Posterior vena cava (tissue), 2 donors: ENCODE data around the gene FRY. TPM values are rescaled to one million over a fixed set of nuclear protein-coding genes. Genes with fewer than 3 reads are reported as not detected.
"Not testable (repeated sequence)": the region's sequence is repeated elsewhere in the genome, so short reads cannot be mapped to it uniquely, and the experiment has no call there.

Source experiments
- DNase-seq: peaks from one replicate; pipeline ENCODE4 v3.0.0-alpha.2; 2020; ENCODE audit warnings: low spot score
- intact Hi-C, 2 donors: fragments of 100-400 bp; cut with DNase I; formaldehyde crosslinking; loops; one replicate each; pipeline versions ENCODE4 v1.14.1 to v1.14.2; 2022 to 2023
- total RNA-seq, 2 donors: library from RNA; stranded (reverse); fragmentation: NEBNext Ultra II Directional; extraction: Animal tissue kit (Norgen Biotek cat#: 25700); gene quantifications; one replicate each; pipeline ENCODE4 v1.2.1, GENCODE V29; 2021
- donor health status: DM: yes; HTN: yes; CAD: no.
- donor health status: DM: yes; HTN: yes; CAD: no.

FRY gene
- total RNA-seq, 2 donors from 2014 or later = 97.1 to 207 TPM

DNA sequence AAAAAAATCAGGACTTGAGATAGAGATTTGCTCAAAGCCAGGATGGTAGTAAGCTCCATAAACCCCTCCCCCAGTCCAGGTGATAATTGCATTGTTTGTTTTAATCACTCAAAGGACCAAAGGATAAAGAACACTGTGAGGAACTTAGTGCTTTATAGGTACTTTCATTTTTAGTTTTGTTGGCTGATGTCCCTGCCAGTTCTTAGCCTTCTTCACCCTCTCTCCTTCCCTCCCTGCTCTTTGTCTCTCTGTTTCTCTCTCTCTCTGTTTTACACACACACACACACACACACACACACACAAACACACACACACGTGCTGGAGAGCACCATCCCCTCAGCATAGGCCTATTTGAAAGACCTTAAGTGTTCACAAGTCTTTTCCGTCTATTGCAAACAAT is 5.2 kb downstream of the FRY start:
- intact Hi-C loops = loop anchor here in 1 of 2 donors (10.0 kb wide), 1 partner anchor 108 kb away; no protein-coding TSS in a partner anchor
- no peak for DNase-seq

DNA sequence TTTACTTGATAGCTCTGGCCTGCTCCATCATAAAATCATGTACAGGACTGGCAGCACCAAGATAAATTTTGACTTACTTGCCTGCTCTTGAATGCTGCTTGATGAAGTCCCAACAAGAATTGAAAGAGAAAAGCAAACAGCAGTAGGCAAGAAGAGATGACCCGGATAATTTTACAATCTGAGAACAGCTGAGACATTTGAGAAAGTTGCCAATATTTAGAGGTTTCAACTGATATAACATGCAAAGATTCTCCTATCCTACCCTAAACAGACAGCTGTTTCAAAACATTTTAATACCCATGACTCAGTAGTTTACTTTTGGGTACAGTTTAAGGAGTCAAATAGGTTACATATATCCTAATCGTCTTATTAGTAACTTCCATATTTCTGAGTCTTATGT is 5.9 kb downstream of the FRY start:
- DNase-seq = no peak
- intact Hi-C loops = loop anchor here in 1 of 2 donors (10.0 kb wide), 1 partner anchor 107 kb away; no protein-coding TSS in a partner anchor

DNA sequence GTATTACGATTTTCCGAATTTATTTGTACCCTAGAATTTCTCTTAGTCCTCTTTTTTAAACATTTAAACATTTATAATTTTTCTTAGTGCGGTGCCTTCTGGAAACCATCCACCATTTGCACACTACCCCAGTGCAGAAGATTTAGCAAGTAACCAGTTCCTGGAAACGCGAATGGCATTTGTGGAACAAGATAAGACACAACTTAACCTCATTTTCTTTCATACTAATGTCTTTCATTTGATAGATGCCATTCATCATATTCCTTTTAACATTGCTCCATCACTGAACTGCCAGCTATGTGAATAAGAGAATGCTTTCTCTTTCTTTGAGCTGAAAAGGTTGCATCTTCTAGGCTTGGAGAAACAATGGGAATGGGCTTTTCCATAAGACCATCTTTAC is 6.8 kb downstream of the FRY start:
- intact Hi-C loops = loop anchor here in 1 of 2 donors (10.0 kb wide), 1 partner anchor 106 kb away; no protein-coding TSS in a partner anchor
- no peak for DNase-seq

DNA sequence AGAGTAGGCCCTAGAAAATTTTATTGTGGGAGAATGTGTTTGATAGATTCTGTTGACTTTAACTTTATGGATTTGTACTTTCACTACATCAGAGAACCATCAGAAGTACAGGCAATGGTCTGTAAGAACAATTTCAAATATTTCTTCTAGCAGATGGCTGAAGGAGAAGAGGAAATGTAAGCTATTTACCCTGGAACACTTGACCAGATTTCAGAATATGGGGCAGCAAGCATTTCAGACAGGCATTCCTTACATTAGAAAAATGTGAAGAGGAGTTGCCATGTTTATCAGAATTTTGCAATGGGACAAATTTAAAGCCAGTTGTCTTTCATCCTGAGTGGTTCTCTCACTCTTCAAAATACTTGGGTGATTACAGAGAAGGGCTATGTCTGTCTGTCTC is 7.5 kb downstream of the FRY start:
- DNase-seq = no peak
- intact Hi-C loops = loop anchor here in 1 of 2 donors (10.0 kb wide), 1 partner anchor 106 kb away; no protein-coding TSS in a partner anchor

DNA sequence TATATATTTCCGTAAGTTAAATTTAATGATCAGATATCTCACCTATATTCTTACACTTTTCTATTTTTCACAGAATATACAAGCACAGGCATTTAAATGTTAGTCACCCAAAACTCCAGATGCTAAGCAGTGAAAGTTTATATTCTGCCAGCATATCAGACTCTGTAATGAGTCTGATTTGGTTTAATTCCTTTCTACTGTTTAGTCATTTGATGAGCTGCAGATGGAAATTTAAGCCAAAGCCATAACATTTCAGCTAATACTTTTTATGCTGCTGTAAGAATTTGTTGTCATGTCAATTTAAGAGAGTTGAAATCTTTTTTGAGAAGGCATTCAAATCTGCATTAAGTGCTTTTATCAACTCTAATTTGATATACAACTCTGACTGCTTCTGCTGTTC is 8.0 kb downstream of the FRY start:
- DNase-seq = no peak
- intact Hi-C loops = loop anchor here in 1 of 2 donors (10.0 kb wide), 1 partner anchor 105 kb away; no protein-coding TSS in a partner anchor

DNA sequence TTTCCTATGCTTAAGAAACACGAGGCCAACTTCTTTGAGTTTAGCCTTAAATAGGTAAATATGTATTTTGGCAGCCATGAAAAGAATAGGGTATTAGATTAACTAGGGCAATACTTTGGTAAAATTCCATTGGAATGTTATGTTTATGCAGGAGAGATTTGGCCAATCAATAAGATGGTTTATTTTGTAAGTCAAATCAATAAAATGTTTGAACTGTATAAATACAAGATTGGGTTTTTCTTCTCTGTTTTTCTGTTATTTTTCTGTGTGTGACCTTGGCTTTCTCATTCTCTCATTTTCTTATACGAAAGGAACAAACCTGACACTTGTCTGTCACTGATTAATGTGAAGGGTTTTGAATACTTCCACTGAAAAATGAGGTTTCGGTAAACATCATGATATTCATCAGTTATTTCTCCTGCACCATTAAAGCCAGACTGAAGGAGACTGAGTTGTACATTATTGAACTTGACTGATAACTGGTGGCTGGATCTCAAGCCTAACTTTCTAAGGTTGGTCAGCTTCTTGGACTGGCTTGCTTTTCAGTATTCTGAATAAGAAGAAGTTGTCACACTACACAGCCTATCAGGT is 8.6 kb downstream of the FRY start:
- no peak for DNase-seq
- intact Hi-C loops = no loop called here

DNA sequence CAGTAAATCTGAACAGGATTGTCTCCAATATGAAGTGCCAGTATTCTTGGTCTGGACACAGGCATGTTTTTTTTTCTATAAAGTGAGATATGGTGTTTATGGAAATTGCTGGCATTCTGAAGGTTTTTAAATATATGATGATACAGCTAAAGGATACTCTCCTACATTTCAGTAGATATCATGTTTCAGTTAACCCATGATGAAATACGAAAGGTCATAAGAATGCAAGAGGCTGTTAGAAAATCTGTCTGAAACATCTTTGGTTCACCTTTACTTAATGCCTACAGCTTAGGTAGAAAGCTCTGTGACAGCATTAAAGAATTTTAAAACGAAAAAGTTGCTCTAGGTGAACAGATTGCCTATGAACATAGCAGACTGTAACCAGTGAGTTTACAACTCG is 9.1 kb downstream of the FRY start:
- intact Hi-C loops = no loop called here
- DNase-seq = no peak

DNA sequence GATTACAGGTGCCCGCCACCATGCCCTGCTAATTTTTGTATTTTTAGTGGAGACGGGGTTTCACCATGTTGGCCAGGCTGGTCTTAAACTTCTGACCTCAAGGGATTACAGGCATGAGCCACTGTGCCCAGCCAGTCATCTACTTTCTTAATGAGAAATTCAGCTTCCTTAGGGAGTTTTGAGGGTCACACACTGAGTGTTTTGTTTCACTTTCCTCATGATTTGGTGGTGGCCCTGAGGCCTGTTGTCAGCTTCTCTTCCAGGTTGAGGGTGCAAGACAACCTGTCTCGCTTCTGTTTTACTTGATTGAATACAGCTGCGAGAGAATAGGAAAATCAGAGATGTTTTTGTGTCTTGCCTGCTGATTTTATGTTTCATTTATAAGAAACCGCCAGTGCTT is 9.9 kb downstream of the FRY start:
- no peak for DNase-seq
- intact Hi-C loops = no loop called here

DNA sequence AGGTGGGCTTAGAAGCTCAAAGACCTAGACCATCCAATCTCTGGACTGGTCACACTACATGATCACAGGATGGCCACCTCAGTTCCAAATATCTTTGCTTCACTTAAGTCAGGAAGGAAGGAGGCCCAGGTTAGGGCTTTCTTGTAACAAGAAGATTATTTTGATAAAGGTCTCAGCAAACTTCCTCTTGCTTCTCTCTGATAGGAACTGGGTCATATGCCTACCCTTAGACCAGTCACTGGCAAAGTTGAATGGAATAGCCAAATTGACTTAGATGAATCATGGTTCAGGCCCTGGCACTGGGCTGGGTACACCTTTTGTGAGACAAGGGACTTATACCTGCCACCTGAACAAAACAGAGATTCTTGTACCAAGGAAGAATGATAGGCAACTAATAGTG is 11.0 kb downstream of the FRY start:
- no peak for DNase-seq
- intact Hi-C loops = no loop called here

DNA sequence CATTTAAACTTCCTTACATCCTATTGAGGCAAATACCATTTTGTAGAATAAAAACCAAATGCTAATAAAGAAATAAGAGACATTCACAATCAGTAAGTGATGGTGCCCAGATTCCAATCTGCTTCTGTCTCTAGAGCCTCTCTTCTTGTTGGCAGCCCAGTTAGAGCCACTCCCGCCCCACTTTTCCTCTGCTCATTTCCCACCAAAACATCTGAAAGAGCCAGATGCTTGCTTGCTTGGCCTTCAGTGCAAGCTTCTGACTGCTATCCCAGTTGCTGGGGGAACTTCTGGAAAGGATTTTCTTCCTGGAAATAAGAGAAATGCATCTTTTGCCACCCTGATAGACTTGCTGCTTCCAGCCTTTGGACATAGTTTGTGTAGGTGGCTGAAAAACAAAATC is 12.9 kb downstream of the FRY start:
- DNase-seq = no peak
- intact Hi-C loops = no loop called here

DNA sequence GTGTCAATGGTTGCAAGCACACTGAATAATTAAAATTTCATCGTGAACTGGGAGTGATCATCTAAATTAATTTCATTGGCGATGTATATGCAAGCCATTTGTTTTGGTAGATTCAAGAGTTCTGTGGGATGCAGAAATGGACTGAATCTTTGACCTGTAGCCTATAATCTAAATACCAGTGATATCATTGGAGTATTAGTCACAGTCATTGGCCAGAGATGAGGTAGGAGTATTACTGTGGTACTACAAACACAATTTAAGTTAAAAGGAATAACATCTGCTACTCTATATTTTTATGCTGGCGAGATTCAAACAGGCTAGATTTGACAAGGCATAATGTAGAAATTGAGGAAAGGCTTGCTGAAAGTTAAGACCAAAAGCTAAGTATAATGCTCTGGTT is 14.0 kb downstream of the FRY start:
- intact Hi-C loops = no loop called here
- DNase-seq = no peak

DNA sequence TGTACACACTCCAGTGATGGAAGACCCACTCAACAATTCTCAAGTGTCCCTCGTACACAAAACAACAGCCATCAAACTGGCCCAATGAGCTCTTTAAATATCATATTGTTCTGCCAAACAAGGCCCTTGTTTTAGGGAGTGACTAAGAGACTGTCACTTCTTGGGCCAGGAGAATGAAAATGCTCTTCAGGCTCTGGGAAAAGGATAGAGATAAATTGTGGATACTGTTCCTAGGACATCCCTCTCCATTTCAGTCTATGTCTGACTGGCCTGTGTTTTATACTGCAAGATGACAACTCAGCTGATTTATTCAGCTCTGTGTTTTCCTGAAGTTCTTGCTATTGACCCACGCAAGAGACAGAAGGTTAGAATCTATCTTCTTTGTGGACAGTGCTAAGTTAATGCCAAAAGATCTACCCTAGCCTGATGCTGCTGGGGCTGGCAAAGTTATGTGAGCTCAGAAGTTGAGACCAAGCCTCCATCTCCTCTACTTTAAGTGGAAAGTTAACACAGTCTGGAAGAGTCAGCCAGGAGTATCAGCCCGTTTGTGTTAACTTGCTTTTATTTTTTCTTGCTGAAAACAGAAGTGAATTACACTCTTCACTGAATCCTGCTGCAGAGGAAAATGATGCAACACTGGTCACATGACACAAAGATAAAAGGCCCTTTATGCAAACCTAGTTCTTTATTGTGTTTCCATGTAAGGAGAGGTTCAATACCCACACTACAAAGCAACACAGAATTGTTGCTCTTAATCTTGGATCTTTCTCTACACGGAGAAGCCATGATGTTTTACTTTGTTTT is 14.6 kb downstream of the FRY start:
- intact Hi-C loops = no loop called here
- no peak for DNase-seq

DNA sequence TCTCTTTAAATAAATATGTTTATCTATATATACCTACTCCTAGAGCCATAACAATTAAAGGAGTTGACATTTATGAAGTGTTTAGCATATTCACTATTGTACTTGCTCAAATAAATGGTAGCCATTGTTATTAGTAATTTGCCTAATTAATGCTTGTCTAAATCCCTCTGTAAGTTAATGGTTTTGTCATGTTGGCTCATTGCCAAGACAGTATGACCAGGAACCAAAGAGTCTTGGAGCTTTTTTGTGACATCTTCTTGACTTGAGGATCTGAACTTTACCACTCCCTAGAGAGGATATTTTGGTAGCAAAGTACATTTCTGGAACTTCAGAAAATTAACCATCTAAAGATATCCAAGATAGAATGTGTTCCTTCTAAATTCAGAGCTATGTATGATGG is 15.5 kb downstream of the FRY start:
- DNase-seq = no peak
- intact Hi-C loops = no loop called here

DNA sequence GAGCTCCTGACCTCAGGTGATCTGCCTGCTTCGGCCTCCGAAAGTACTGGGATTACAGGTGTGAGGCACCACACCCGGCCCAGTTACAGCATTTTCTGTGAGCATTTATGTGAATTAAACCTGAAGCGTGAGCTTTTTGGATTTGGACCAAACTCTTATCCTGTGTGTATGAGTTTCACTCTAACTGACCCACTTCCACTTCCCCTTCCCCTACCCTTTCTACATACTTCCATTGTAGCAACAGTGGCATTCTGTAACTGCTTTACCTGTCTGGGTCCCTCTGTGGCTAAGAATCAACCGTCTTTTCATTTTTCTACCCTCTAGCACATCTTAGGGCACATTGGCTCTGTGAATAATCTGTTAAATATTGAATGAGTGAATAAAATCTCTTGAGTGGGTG is 16.2 kb downstream of the FRY start:
- intact Hi-C loops = no loop called here
- no peak for DNase-seq

DNA sequence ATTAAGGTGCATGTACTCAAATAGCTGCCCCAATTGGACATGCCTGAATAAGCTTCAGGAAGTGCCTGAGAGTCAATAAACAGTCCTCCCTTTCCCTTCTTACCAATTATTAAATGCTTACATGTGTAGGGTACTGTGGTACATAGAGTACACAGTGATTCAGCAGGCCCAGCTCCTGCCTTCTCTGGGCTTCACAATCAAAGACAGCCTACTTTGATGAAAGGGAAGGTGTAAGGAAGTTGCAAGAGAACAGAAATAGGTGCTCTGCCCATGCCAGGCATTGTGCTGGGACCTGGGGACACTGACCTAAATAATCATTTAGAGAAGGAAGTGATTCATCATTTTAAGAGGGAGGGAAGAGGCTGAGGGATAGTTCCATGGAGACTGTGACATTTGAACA is 17.2 kb downstream of the FRY start:
- DNase-seq = no peak
- intact Hi-C loops = no loop called here

DNA sequence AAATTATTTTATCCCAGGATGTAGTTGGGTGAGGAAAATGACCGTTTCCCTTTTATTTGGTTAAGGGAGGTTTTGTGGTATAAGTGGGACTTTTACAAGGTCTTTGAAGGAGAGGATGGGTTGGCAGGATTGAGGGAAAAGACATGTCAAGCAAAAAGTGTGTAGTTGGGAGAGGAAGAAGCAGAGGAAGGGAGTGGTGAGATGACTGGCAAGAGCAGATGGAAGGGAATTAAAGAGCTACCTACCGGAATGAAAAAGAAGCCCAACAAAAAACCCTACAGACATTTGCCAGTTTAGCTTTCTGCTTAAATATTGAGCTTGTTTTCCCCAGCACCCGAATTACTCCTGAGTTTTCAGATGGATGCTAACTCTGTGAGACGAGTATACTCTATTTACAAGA is 19.6 kb downstream of the FRY start:
- intact Hi-C loops = no loop called here
- no peak for DNase-seq

DNA sequence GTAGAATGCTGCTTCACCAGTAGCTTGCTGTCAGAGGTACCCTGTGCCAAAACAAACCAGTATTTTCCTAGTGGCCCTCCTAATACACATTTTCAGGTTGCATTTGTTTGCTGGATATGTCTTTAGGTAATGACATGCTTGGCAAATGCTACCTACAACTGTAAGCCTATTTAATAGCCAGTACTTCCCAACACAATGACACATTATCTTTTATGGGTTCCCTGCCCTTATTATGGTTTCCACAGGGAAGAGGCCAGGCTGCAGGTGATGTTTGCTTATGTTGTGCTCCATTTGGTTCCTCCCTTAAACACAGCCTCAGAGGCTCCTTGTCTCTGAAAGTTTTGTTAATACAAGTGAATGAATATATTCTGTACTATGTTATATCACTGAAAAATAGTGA is 24.7 kb downstream of the FRY start:
- no peak for DNase-seq
- intact Hi-C loops = no loop called here

DNA sequence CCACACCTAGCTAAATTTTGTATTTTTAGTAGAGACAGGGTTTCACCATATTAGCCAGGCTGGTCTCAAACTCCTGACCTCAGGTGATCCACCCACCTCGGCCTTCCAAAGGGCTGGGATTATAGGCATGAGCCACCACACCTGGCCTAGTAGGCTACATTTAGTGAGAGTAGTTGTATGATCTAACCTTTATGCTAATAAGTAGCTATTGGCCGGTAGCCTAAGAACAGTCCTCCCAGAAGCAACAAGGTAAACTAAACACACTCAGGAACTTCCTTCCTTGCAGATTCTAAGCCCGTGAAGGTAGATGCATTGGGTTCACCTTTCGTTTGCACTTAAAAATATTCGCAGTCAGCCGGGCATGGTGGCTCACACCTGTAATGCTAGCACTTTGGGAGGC is 25.8 kb downstream of the FRY start:
- intact Hi-C loops, DNase-seq: not testable (repeated sequence)

DNA sequence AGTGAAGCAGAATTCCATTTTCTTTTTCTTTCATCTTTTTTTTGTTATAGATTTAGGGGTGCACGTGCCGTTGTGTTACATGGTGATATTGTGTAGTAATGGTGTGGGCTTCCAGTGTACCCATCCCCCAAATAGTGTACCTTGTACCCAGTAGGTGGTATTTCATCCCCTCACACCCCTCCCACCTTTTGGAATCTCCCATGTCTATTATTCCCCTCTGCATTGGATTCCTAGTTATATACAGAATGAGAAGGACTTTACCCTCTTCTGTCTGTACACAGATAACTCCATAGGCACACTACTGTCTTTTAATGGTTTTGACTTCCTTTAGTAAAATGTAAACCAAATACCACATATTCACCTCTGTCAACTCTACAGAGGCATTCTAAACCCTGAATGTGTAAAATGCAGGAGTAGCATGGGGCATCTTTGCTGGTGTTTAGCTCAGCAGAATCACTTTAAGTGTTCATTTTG is 28.0 kb downstream of the FRY start:
- intact Hi-C loops = no loop called here
- DNase-seq = no peak

DNA sequence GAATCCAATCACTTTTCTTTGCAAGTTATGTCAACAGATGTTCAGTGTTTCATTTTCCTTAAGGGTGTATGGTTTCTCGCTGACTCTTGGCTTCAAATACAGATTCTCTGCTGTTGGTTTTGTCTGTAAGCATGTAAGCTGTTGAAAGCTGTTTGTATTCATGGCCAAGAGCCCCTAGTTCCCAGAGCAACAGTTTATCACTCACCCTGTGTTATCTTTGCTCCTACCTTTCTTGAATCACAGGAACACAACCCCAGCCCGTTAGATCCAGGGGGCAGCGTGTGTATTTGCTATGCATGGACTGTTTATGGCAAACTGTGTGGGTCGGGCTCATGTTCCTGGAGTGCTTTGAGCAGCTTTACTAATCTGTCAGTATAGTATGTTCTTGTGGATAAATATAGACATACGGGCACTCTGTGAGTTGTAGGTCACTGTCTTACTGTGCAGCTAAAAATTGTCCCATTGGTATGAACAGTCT is 28.9 kb downstream of the FRY start:
- DNase-seq = no peak
- intact Hi-C loops = no loop called here
